ENCODE measurements around the gene NR1D1. TPM values are rescaled to one million over a fixed set of nuclear protein-coding genes. Genes with fewer than 3 reads are reported as not detected.

Gene NR1D1
- total and polyA plus RNA-seq, 2 of the 13 experiments (the other 11 are each of a cell fraction or from before 2014, with no cell fraction given): 2.1 to 2.7 TPM

DNA sequence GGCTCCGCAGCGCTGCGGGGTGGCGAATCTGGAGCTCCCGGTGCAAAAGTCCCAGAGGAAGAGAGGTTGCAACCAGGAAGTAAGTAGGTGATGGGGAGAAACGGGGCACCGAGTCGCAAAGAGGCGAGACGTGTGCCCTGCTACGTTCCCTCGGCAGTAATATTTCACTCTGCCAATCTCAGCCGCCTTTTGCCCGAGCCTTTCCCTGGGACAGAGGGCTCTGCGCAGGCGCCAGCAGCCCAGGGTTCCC is at the start of gene NR1D1 (continued):
- TF ChIP-seq TEAD3 (CRISPR knock-in tag; optimal IDR thresholded peaks at IDR 0.05; ENCODE audit: borderline replicate concordance) (no peak), CENPBD1 (CRISPR knock-in tag; IDR thresholded peaks at IDR 0.05; ENCODE audit: borderline replicate concordance, low read depth) (no peak), FOXC1 (CRISPR knock-in tag; IDR thresholded peaks at IDR 0.05; ENCODE audit: borderline replicate concordance) (no peak), ZNF691 (CRISPR knock-in tag; IDR thresholded peaks at IDR 0.05; ENCODE audit: borderline replicate concordance, low read depth) (no peak; the same call in 1 of the 2 replicates), RAD21 (CRISPR knock-in tag; IDR thresholded peaks at IDR 0.05) (no peak), ZNF501 (CRISPR knock-in tag; IDR thresholded peaks at IDR 0.05) (no peak), SRSF1 (optimal IDR thresholded peaks at IDR 0.05; ENCODE audit: low read depth, low read length) (no peak), ZNF230 (CRISPR knock-in tag; IDR thresholded peaks at IDR 0.05) (no peak), TCF12 (IDR thresholded peaks at IDR 0.05) (no peak), TCF12 (CRISPR knock-in tag; IDR thresholded peaks at IDR 0.05) (0 out of 2 replicates have a peak, but pooled peaks have one; percentile 37), CCDC6 (CRISPR knock-in tag; IDR thresholded peaks at IDR 0.05) (no peak), RARA (CRISPR knock-in tag; IDR thresholded peaks at IDR 0.05) (no peak), GABPB1 (CRISPR knock-in tag; IDR thresholded peaks at IDR 0.05) (no peak), ETV5 (CRISPR knock-in tag; IDR thresholded peaks at IDR 0.05; ENCODE audit: borderline replicate concordance) (no peak), SNRNP70 (IDR thresholded peaks at IDR 0.05; ENCODE audit: low read depth, low read length) (no peak), SMARCC2 (IDR thresholded peaks at IDR 0.05) (no peak), ZNF766 (CRISPR knock-in tag; IDR thresholded peaks at IDR 0.05; ENCODE audit: borderline replicate concordance) (no peak), ZNF326 (CRISPR knock-in tag; IDR thresholded peaks at IDR 0.05; ENCODE audit: borderline replicate concordance) (no peak)
- TF ChIP-seq, protein P1, sequence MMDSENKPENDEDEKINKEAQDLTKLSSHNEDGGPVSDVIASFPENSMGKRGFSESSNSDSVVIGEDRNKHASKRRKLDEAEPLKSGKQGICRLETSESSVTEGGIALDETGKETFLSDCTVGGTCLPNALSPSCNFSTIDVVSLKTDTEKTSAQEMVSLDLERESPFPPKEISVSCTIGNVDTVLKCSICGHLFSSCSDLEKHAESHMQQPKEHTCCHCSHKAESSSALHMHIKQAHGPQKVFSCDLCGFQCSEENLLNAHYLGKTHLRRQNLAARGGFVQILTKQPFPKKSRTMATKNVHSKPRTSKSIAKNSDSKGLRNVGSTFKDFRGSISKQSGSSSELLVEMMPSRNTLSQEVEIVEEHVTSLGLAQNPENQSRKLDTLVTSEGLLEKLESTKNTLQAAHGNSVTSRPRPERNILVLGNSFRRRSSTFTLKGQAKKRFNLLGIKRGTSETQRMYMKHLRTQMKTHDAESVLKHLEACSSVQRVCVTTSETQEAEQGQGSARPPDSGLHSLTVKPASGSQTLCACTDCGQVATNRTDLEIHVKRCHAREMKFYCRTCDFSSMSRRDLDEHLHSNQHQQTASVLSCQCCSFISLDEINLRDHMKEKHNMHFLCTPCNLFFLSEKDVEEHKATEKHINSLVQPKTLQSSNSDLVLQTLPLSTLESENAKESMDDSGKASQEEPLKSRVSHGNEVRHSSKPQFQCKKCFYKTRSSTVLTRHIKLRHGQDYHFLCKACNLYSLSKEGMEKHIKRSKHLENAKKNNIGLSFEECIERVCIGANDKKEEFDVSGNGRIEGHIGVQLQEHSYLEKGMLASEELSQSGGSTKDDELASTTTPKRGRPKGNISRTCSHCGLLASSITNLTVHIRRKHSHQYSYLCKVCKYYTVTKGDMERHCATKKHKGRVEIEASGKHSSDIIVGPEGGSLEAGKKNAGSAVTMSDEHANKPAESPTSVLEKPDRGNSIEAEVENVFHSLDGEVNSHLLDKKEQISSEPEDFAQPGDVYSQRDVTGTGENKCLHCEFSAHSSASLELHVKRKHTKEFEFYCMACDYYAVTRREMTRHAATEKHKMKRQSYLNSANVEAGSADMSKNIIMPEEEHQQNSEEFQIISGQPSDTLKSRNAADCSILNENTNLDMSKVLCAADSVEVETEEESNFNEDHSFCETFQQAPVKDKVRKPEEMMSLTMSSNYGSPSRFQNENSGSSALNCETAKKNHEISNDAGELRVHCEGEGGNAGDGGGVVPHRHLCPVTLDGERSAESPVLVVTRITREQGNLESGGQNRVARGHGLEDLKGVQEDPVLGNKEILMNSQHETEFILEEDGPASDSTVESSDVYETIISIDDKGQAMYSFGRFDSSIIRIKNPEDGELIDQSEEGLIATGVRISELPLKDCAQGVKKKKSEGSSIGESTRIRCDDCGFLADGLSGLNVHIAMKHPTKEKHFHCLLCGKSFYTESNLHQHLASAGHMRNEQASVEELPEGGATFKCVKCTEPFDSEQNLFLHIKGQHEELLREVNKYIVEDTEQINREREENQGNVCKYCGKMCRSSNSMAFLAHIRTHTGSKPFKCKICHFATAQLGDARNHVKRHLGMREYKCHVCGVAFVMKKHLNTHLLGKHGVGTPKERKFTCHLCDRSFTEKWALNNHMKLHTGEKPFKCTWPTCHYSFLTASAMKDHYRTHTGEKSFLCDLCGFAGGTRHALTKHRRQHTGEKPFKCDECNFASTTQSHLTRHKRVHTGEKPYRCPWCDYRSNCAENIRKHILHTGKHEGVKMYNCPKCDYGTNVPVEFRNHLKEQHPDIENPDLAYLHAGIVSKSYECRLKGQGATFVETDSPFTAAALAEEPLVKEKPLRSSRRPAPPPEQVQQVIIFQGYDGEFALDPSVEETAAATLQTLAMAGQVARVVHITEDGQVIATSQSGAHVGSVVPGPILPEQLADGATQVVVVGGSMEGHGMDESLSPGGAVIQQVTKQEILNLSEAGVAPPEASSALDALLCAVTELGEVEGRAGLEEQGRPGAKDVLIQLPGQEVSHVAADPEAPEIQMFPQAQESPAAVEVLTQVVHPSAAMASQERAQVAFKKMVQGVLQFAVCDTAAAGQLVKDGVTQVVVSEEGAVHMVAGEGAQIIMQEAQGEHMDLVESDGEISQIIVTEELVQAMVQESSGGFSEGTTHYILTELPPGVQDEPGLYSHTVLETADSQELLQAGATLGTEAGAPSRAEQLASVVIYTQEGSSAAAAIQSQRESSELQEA (CRISPR knock-in tag; IDR thresholded peaks at IDR 0.05; ENCODE audit: not compliant biosample characterization): peak; percentile 96
- TF ChIP-seq, protein P2, sequence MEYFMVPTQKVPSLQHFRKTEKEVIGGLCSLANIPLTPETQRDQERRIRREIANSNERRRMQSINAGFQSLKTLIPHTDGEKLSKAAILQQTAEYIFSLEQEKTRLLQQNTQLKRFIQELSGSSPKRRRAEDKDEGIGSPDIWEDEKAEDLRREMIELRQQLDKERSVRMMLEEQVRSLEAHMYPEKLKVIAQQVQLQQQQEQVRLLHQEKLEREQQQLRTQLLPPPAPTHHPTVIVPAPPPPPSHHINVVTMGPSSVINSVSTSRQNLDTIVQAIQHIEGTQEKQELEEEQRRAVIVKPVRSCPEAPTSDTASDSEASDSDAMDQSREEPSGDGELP (IDR thresholded peaks at IDR 0.05; ENCODE audit: borderline replicate concordance, low read depth): no peak
